ENCODE data around the gene PLD4.

GRCh38 chr14:104876251-104876699 is 48.4 kb upstream of the PLD4 start:
- TF ChIP-seq ZNF407 (IDR thresholded peaks at IDR 0.05; ENCODE audit: low read depth) (no peak), E2F1 (CRISPR knock-in tag; IDR thresholded peaks at IDR 0.05) (no peak), TARDBP (IDR thresholded peaks at IDR 0.05) (no peak)
